Muscle layer of duodenum (tissue), 2 donors: ENCODE results near the gene REXO2.

Source experiments
- H3K27ac ChIP-seq: one replicate; pipeline ENCODE4 v1.7.0; 2013; ENCODE audit warnings: mild to moderate bottlenecking, low read length
- H3K27me3 ChIP-seq: one replicate; pipeline ENCODE4 v1.7.0; 2013; ENCODE audit warnings: low read depth, mild to moderate bottlenecking, control low read depth, low read length
- H3K36me3 ChIP-seq, 2 donors: one replicate each; pipeline ENCODE4 v1.7.0; 2013; ENCODE audit warnings: low read length in 2 of 2, control low read depth in 1 of 2, mild to moderate bottlenecking in 1 of 2; ENCODE audit not compliant: insufficient read depth in 2 of 2, control insufficient read depth in 1 of 2
- H3K4me1 ChIP-seq, 2 donors: one replicate each; pipeline ENCODE4 v1.7.0; 2013; ENCODE audit warnings: low read length in 2 of 2, mild to moderate bottlenecking in 2 of 2, control low read depth in 1 of 2, moderate library complexity in 1 of 2; ENCODE audit not compliant: insufficient read depth in 2 of 2, control insufficient read depth in 1 of 2
- H3K4me3 ChIP-seq, 2 donors: one replicate each; pipeline ENCODE4 v1.7.0; 2013; ENCODE audit warnings: low read length in 2 of 2, low read depth in 1 of 2, mild to moderate bottlenecking in 1 of 2
- H3K9me3 ChIP-seq, 2 donors: one replicate each; pipeline ENCODE4 v1.7.0; 2013; ENCODE audit warnings: low read length in 2 of 2, control low read depth in 1 of 2, mild to moderate bottlenecking in 1 of 2; ENCODE audit not compliant: control insufficient read depth in 1 of 2
- donor health status: healthy.

REXO2 gene

GRCh38 chr11:114439229-114440120 is at the start of gene REXO2:
REXO2 (plus strand) TSS chr11:114439467; CDS start chr11:114439529, 62 bp downstream.
- Histone ChIP-seq H3K27me3 (no peaks in the 10 kb centered on the region), H3K9me3 (no peaks in the 10 kb centered on the region), H3K4me3 (peak within 1 kb of the TSS; percentile 74 to 95), H3K36me3 (peaks cover 9% of the 10 kb centered on the region in 2 donors), H3K4me1 (peaks cover 0 to 16% of the 10 kb centered on the region in 2 donors), H3K27ac (peak within 1 kb of the TSS; percentile 80)

GRCh38 chr11:114392735-114393667 is 46.3 kb upstream of the REXO2 start:
- no peaks in the 10 kb centered on the region for H3K27me3 ChIP-seq
- no peaks in the 10 kb centered on the region for H3K4me1 ChIP-seq
- H3K27ac ChIP-seq: no peak overlapping the region
- H3K4me3 ChIP-seq: no peak overlapping the region
- H3K9me3 ChIP-seq: no peaks in the 10 kb centered on the region
- no peaks in the 10 kb centered on the region for H3K36me3 ChIP-seq

- Histone ChIP-seq H3K27me3 (no peaks in the 10 kb centered on the region), H3K36me3 (peaks cover 0 to 8% of the 10 kb centered on the region in 2 donors), H3K4me1 (peaks cover 0 to 8% of the 10 kb centered on the region in 2 donors), H3K27ac (no peak overlapping the region), H3K4me3 (no peak overlapping the region), H3K9me3 (no peaks in the 10 kb centered on the region)
These were observed 43.5 kb upstream of the REXO2 start for GRCh38 chr11:114395736-114396135.

- Histone ChIP-seq H3K4me1 (peaks cover 0 to 8% of the 10 kb centered on the region in 2 donors), H3K27me3 (no peaks in the 10 kb centered on the region), H3K9me3 (no peaks in the 10 kb centered on the region), H3K36me3 (peaks cover 0 to 10% of the 10 kb centered on the region in 2 donors), H3K4me3 (no peak overlapping the region), H3K27ac (no peak overlapping the region)
These were observed 42.4 kb upstream of the REXO2 start for GRCh38 chr11:114396916-114397315.

GRCh38 chr11:114397349-114397982 is 41.8 kb upstream of the REXO2 start:
- no peak overlapping the region for H3K4me3 ChIP-seq
- peaks cover 0 to 10% of the 10 kb centered on the region in 2 donors for H3K36me3 ChIP-seq
- H3K27me3 ChIP-seq: no peaks in the 10 kb centered on the region
- peaks cover 0 to 8% of the 10 kb centered on the region in 2 donors for H3K4me1 ChIP-seq
- no peak overlapping the region for H3K27ac ChIP-seq
- H3K9me3 ChIP-seq: no peaks in the 10 kb centered on the region

DNA sequence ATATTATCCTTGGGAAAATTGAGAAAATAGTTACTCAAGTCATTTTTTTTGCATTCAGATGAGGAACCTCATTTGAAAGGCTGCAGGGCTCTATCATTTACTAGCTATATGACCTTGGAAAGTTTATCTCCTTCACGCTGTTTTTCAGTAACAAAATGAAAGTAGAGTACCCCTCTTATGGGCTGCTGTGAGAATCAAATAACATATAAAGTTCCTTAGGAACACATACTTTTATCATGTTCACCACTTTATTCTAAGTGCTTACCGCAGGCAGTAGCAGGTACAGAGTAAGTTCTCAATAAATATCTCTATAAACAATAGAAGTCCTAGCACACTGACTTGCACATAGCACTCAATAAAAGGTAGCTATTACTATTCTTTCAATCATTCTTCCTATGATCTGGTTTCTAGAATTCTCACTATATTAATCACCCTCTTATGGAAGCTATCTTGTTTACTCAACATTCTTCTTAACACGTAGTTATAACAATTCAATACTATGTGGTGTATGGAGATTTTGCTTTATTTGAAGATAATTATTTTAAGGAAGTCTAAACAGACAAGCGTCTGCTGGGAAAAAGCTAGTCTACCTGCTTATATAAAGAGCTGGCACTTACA is 40.9 kb upstream of the REXO2 start:
- Histone ChIP-seq H3K4me3 (peak overlapping the region in 1 of 2 donors; percentile 96), H3K9me3 (no peaks in the 10 kb centered on the region), H3K36me3 (peaks cover 0 to 10% of the 10 kb centered on the region in 2 donors), H3K27me3 (no peaks in the 10 kb centered on the region), H3K27ac (no peak overlapping the region), H3K4me1 (peaks cover 0 to 8% of the 10 kb centered on the region in 2 donors)

- H3K27ac ChIP-seq: peak overlapping the region; percentile 100
- peaks cover 8 to 10% of the 10 kb centered on the region in 2 donors for H3K36me3 ChIP-seq
- H3K27me3 ChIP-seq: no peaks in the 10 kb centered on the region
- peak overlapping the region; percentile 71 to 96 for H3K4me3 ChIP-seq
- H3K9me3 ChIP-seq: no peaks in the 10 kb centered on the region
- peaks cover 7 to 15% of the 10 kb centered on the region in 2 donors for H3K4me1 ChIP-seq
These were observed 39.6 kb upstream of the REXO2 start for GRCh38 chr11:114399490-114400215.

DNA sequence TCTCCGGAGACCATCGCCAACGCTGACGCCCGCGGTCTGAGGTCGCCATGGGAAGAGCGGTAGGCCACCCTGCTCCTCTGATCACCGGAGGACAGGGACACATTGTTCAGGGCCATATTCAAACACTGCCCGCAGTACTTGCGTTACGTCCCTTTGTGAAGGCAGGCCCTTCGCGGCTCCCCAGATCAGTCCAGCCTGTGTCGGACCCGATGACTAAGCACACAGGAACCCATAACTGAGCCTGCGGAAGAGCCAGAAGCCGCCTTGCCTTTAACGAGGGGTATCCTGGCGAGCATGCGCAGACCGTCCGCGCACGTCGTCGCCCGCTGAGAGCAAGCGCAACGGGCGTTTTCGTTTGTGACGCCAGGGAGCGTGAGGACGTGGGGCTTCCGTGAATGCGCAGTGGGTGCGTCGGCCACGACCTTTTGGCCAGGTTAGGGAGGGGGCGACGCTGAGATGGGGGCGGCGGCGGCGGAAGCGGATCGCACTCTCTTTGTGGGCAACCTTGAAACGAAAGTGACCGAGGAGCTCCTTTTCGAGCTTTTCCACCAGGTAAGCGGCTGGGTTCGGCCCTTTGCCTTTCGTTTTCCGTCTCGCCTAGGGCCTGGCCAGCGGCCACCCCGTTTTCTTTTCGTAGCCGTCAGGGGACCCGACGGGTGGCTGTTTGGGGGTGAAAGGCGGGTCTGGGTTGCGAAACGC is 38.9 kb upstream of the REXO2 start, which contains the start of the genes C11orf71 and RBM7:
Gene C11orf71 (minus strand): TSS at position 296 of the 699 bp plus-strand sequence. CDS start 180 bp downstream, at position 116.
Gene RBM7 (plus strand): TSS at position 451 of the 699 bp plus-strand sequence. CDS start 6 bp downstream, at position 457.
- peak within 1 kb of the TSS; percentile 100 for H3K27ac ChIP-seq
- H3K4me1 ChIP-seq: peaks cover 14 to 15% of the 10 kb centered on the region in 2 donors
- no peaks in the 10 kb centered on the region for H3K9me3 ChIP-seq
- peak within 1 kb of the TSS; percentile 71 to 96 for H3K4me3 ChIP-seq
- peaks cover 8 to 10% of the 10 kb centered on the region in 2 donors for H3K36me3 ChIP-seq
- no peaks in the 10 kb centered on the region for H3K27me3 ChIP-seq

DNA sequence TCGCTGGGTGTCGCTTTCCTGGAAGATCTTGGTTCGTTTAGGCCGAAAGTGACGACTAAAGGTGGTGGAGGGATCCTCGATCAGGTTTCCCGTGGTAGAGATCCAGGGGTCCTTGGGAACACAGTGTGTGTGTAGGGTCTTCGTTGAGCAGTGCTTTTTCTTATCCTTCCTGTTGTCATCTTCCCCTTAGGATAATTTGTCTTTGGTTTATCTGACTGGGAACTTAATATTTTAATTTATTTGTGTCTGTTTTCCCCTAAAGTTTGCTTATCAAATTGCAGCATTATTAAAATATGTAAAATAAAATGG is 38.4 kb upstream of the REXO2 start:
- Histone ChIP-seq H3K27me3 (no peaks in the 10 kb centered on the region), H3K4me1 (peaks cover 14 to 15% of the 10 kb centered on the region in 2 donors)

More for the DNA sequence above, 38.4 kb upstream of the REXO2 start:
- Histone ChIP-seq H3K9me3 (no peaks in the 10 kb centered on the region), H3K4me3 (peak overlapping the region; percentile 71 to 96), H3K36me3 (peaks cover 9 to 15% of the 10 kb centered on the region in 2 donors), H3K27ac (peak overlapping the region; percentile 100)
